ENCODE measurements around the gene MXRA7.
"Not testable (repeated sequence)": the region's sequence is repeated elsewhere in the genome, so short reads cannot be mapped to it uniquely, and the experiment has no call there.

The MXRA7 gene

GRCh38 chr17:76710863-76711611 lies at the start of gene MXRA7:
Gene MXRA7 (minus strand): TSS chr17:76710965. CDS start chr17:76710946, 19 bp downstream.
- DNase-seq: no peak

GRCh38 chr17:76758570-76758969 lies 47.8 kb upstream of the MXRA7 start:
- no peak for DNase-seq

GRCh38 chr17:76757256-76757655 lies 46.5 kb upstream of the MXRA7 start:
- no peak for DNase-seq

GRCh38 chr17:76755285-76755684 lies 44.5 kb upstream of the MXRA7 start:
- DNase-seq: no peak

GRCh38 chr17:76753061-76753961 lies 42.5 kb upstream of the MXRA7 start:
- DNase-seq: no peak

- DNase-seq: no peak
These were observed 41.2 kb upstream of the MXRA7 start for GRCh38 chr17:76752006-76752405.

- no peak for DNase-seq
These were observed 40.7 kb upstream of the MXRA7 start for GRCh38 chr17:76751416-76751993.

GRCh38 chr17:76748657-76749056 lies 37.9 kb upstream of the MXRA7 start:
- DNase-seq: no peak

- no peak for DNase-seq
These were observed 37.1 kb upstream of the MXRA7 start for GRCh38 chr17:76747716-76748363.

GRCh38 chr17:76745785-76746184 lies 35.0 kb upstream of the MXRA7 start:
- DNase-seq: not testable (repeated sequence)

GRCh38 chr17:76744747-76745146 lies 34.0 kb upstream of the MXRA7 start:
- DNase-seq: no peak

GRCh38 chr17:76742958-76743357 lies 32.2 kb upstream of the MXRA7 start:
- no peak for DNase-seq

- no peak for DNase-seq
These were observed 29.8 kb upstream of the MXRA7 start for GRCh38 chr17:76740329-76741118.

- not testable (repeated sequence) for DNase-seq
These were observed 28.9 kb upstream of the MXRA7 start for GRCh38 chr17:76739568-76740115.

- DNase-seq: no peak
These were observed 27.7 kb upstream of the MXRA7 start for GRCh38 chr17:76738468-76738850.

GRCh38 chr17:76737676-76738467 lies 27.1 kb upstream of the MXRA7 start, which contains the start of gene MFSD11:
Gene MFSD11 (plus strand): TSS chr17:76738119. CDS start chr17:76738353, 234 bp downstream.
- DNase-seq: peak; percentile 91

- DNase-seq: peak; percentile 96
These were observed 26.4 kb upstream of the MXRA7 start, which contains the start of gene SRSF2 for GRCh38 chr17:76737082-76737675. Gene SRSF2 (minus strand): TSS chr17:76737331. CDS start chr17:76737160, 171 bp downstream.

GRCh38 chr17:76736349-76737081 lies 25.8 kb upstream of the MXRA7 start:
- DNase-seq: no peak

- no peak for DNase-seq
These were observed 25.0 kb upstream of the MXRA7 start for GRCh38 chr17:76735586-76736348.

Measured in NCI-H1417 treated with DMSO at 0.1 percent for 48 hours (cell line).